ENCODE data around the gene CRLF3. TPM values are rescaled to one million over a fixed set of nuclear protein-coding genes. Genes with fewer than 3 reads are reported as not detected.
"Not testable (repeated sequence)": the region's sequence is repeated elsewhere in the genome, so short reads cannot be mapped to it uniquely, and the experiment has no call there.

The CRLF3 gene
- total and polyA plus RNA-seq, 5 donors from 2014 or later = 76.2 to 169 (median 116) TPM

DNA sequence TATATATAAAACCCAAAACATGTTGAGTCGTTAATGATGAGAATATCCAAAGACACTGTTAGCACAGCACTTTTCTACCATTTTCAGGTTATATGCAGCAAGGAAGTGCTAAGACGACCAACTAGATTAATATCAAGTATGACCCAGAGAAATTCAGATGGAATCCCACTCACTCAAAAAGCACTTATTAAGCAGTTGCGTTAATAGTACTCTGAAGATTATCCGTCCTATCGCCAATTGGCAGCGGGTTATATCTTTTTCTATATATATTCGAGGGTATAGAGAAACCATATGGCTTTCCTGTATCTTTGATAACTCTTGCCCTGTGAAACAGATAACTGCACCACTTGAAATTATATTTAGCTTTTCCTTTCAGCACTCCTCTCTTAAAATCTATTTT, 1.1 kb downstream of the CRLF3 start:
- H3K36me3 ChIP-seq (ENCODE audit: control insufficient read depth, insufficient read depth, low read length) = no peaks in the 10 kb centered on the region
- H3K4me3 ChIP-seq (ENCODE audit: low read depth, low read length) = peak overlapping the region; percentile 97

DNA sequence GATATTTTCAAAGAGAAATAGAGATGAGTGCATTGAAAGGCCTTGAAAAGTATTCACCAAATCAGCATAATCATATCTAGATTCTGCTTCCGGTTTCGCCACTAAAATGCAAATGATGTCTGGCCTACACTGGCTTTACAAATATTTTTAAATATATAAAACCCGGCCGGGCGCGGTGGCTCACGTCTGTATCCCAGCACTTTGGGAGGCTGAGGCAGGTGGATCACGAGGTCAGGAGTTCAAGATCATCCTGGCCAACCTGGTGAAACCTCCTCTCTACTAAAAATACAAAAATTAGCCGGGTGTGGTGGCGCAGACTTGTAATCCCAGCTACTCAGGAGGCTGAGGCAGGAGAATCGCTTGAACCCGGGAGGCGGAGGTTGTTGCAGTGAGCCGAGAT, 1.6 kb downstream of the CRLF3 start:
- H3K36me3 ChIP-seq (ENCODE audit: control insufficient read depth, insufficient read depth, low read length); H3K9me3 ChIP-seq (ENCODE audit: control insufficient read depth in 2 of 2, low read length in 2 of 2); H3K36me3 Mint-ChIP-seq; H3K27me3 Mint-ChIP-seq; ATAC-seq (ENCODE audit: low read depth in 2 of 2); H3K9me3 Mint-ChIP-seq; H3K27me3 ChIP-seq (ENCODE audit: control insufficient read depth, insufficient read depth, low read length): not testable (repeated sequence)
- Mint-ChIP-seq H3K4me1 (peaks cover 18 to 60% (median 45%) of the 10 kb centered on the region in 4 donors), H3K4me3 (peak overlapping the region; percentile 93 to 100 (median 96)), H3K27ac (peak overlapping the region; percentile 89 to 99 (median 94))
- peaks cover 57% of the 10 kb centered on the region for H3K4me1 ChIP-seq (ENCODE audit: control insufficient read depth, insufficient read depth, low read length, poor library complexity, severe bottlenecking)
- peak overlapping the region; percentile 97 for H3K4me3 ChIP-seq (ENCODE audit: low read depth, low read length)
- peak overlapping the region; percentile 78 for H3K27ac ChIP-seq (ENCODE audit: insufficient read depth, low read length, poor library complexity, severe bottlenecking)
- DNase-seq = peak; percentile 9 to 68 (median 39)

More for the DNA sequence above, 1.1 kb downstream of the CRLF3 start:
- Histone ChIP-seq H3K27ac (ENCODE audit: insufficient read depth, low read length, poor library complexity, severe bottlenecking) (peak overlapping the region; percentile 78), H3K9me3 (ENCODE audit: control insufficient read depth in 2 of 2, low read length in 2 of 2) (no peaks in the 10 kb centered on the region), H3K27me3 (ENCODE audit: control insufficient read depth, insufficient read depth, low read length) (no peaks in the 10 kb centered on the region), H3K4me1 (ENCODE audit: control insufficient read depth, insufficient read depth, low read length, poor library complexity, severe bottlenecking) (peaks cover 54% of the 10 kb centered on the region)
- H3K27me3 Mint-ChIP-seq = no peaks in the 10 kb centered on the region
- peak overlapping the region; percentile 94 to 97 (median 96) for H3K27ac Mint-ChIP-seq
- ATAC-seq (ENCODE audit: low read depth in 2 of 2) (no peak), DNase-seq (no peak)
- H3K36me3 Mint-ChIP-seq = peaks cover 4% of the 10 kb centered on the region
- H3K9me3 Mint-ChIP-seq = no peaks in the 10 kb centered on the region
- H3K4me3 Mint-ChIP-seq = peak overlapping the region; percentile 93 to 100 (median 96)
- H3K4me1 Mint-ChIP-seq = peaks cover 18 to 56% (median 43%) of the 10 kb centered on the region in 4 donors

GRCh38 chr17:30821871-30822723, 2.4 kb downstream of the CRLF3 start:
- Mint-ChIP-seq H3K4me3 (peak overlapping the region; percentile 93 to 100 (median 96)), H3K36me3 (peaks cover 5% of the 10 kb centered on the region), H3K27me3 (no peaks in the 10 kb centered on the region), H3K9me3 (no peaks in the 10 kb centered on the region), H3K4me1 (peaks cover 18 to 66% (median 46%) of the 10 kb centered on the region in 4 donors), H3K27ac (peak overlapping the region; percentile 94 to 99 (median 96))
- DNase-seq (peak in 2 of 3 donors; percentile 9 to 26), ATAC-seq (ENCODE audit: low read depth in 2 of 2) (no peak)
- Histone ChIP-seq H3K9me3 (ENCODE audit: control insufficient read depth in 2 of 2, low read length in 2 of 2) (no peaks in the 10 kb centered on the region), H3K4me1 (ENCODE audit: control insufficient read depth, insufficient read depth, low read length, poor library complexity, severe bottlenecking) (peaks cover 63% of the 10 kb centered on the region), H3K27ac (ENCODE audit: insufficient read depth, low read length, poor library complexity, severe bottlenecking) (peak overlapping the region; percentile 78), H3K36me3 (ENCODE audit: control insufficient read depth, insufficient read depth, low read length) (no peaks in the 10 kb centered on the region), H3K4me3 (ENCODE audit: low read depth, low read length) (peak overlapping the region; percentile 97), H3K27me3 (ENCODE audit: control insufficient read depth, insufficient read depth, low read length) (no peaks in the 10 kb centered on the region)

DNA sequence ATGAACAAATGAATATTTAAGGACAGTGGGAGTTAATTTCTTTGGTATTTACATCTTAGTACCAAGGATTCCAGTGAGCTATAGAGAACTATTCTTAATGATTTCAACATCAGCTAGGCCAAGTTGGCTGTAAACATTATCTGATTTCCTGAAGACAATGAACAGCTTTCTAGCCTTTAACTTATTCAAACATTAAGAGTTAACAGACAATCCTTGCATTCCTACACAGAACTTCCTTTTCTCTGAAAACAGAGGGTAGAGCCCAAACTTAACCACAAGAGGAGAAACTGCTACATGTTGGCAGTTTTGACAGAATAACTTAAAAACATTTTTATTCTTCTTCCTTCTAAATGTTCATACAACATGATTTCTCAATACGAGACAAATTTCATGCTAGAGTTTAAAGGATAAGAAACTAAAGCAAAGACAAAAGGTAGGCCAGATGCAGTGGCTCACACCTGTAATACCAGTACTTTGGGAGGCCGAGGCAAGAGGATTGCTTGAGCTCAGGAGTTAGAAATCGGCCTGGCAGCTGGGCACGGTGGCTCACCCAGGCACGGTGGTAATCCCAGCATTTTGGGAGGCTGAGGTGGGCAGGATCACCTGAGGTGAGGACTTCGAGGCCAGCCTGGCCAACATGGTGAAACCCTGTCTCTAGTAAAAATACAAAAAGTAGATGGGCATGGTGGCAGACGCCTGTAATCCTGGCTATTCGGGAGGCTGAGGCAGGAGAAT, 4.4 kb downstream of the CRLF3 start:
- Histone ChIP-seq H3K4me1 (ENCODE audit: control insufficient read depth, insufficient read depth, low read length, poor library complexity, severe bottlenecking) (peaks cover 69% of the 10 kb centered on the region), H3K4me3 (ENCODE audit: low read depth, low read length) (peak overlapping the region; percentile 97), H3K36me3 (ENCODE audit: control insufficient read depth, insufficient read depth, low read length) (no peaks in the 10 kb centered on the region), H3K27me3 (ENCODE audit: control insufficient read depth, insufficient read depth, low read length) (no peaks in the 10 kb centered on the region), H3K9me3 (ENCODE audit: control insufficient read depth in 2 of 2, low read length in 2 of 2) (no peaks in the 10 kb centered on the region), H3K27ac (ENCODE audit: insufficient read depth, low read length, poor library complexity, severe bottlenecking) (peak overlapping the region; percentile 78)
- Mint-ChIP-seq H3K4me1 (peaks cover 23 to 73% (median 53%) of the 10 kb centered on the region in 4 donors), H3K36me3 (peaks cover 12% of the 10 kb centered on the region), H3K9me3 (no peaks in the 10 kb centered on the region), H3K27me3 (no peaks in the 10 kb centered on the region), H3K4me3 (peak overlapping the region; percentile 93 to 100 (median 96)), H3K27ac (peak overlapping the region; percentile 94 to 99 (median 96))
- no peak for ATAC-seq (ENCODE audit: low read depth in 2 of 2)
- peak in 1 of 3 donors; percentile 49 for DNase-seq

DNA sequence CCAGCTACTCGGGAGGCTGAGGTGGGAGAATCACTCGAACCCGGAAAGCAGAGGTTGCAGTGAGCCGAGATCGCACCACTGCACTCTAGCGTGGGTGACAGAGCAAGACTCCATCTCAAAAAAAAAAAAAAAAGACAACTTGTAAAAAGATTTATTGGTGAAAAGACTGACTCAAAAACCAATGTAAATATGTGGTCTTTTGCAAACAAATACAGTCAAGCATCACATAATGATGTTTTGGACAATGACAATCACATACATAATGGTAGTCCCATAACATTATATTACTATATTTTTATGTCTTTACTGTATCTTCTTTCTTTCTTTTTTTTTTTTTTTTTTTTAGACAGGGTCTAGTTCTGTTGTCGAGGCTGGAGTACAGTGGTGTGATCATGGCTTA, 8.3 kb downstream of the CRLF3 start:
- Histone ChIP-seq H3K27me3 (ENCODE audit: control insufficient read depth, insufficient read depth, low read length) (no peaks in the 10 kb centered on the region), H3K4me3 (ENCODE audit: low read depth, low read length) (no peak overlapping the region), H3K36me3 (ENCODE audit: control insufficient read depth, insufficient read depth, low read length) (no peaks in the 10 kb centered on the region), H3K9me3 (ENCODE audit: control insufficient read depth in 2 of 2, low read length in 2 of 2) (no peaks in the 10 kb centered on the region), H3K4me1 (ENCODE audit: control insufficient read depth, insufficient read depth, low read length, poor library complexity, severe bottlenecking) (peaks cover 76% of the 10 kb centered on the region), H3K27ac (ENCODE audit: insufficient read depth, low read length, poor library complexity, severe bottlenecking) (no peak overlapping the region)
- DNase-seq = no peak
- no peak for ATAC-seq (ENCODE audit: low read depth in 2 of 2)
- peaks cover 12% of the 10 kb centered on the region for H3K36me3 Mint-ChIP-seq
- H3K4me3 Mint-ChIP-seq = peak overlapping the region in 2 of 4 donors; percentile 19 to 20
- H3K27ac Mint-ChIP-seq = peak overlapping the region in 2 of 3 donors; percentile 41 to 65
- no peaks in the 10 kb centered on the region for H3K27me3 Mint-ChIP-seq
- H3K4me1 Mint-ChIP-seq = peaks cover 27 to 89% (median 54%) of the 10 kb centered on the region in 4 donors
- no peaks in the 10 kb centered on the region for H3K9me3 Mint-ChIP-seq

- peaks cover 26 to 88% (median 53%) of the 10 kb centered on the region in 4 donors for H3K4me1 Mint-ChIP-seq
- DNase-seq; H3K36me3 ChIP-seq (ENCODE audit: control insufficient read depth, insufficient read depth, low read length); H3K4me3 ChIP-seq (ENCODE audit: low read depth, low read length); H3K27me3 ChIP-seq (ENCODE audit: control insufficient read depth, insufficient read depth, low read length); H3K4me3 Mint-ChIP-seq; H3K27ac ChIP-seq (ENCODE audit: insufficient read depth, low read length, poor library complexity, severe bottlenecking); H3K27me3 Mint-ChIP-seq; H3K9me3 Mint-ChIP-seq; ATAC-seq (ENCODE audit: low read depth in 2 of 2); H3K9me3 ChIP-seq (ENCODE audit: control insufficient read depth in 2 of 2, low read length in 2 of 2): not testable (repeated sequence)
- peak overlapping the region in 1 of 3 donors; percentile 56 for H3K27ac Mint-ChIP-seq
- peaks cover 12% of the 10 kb centered on the region for H3K36me3 Mint-ChIP-seq
- H3K4me1 ChIP-seq (ENCODE audit: control insufficient read depth, insufficient read depth, low read length, poor library complexity, severe bottlenecking) = peaks cover 76% of the 10 kb centered on the region
These were observed 9.6 kb downstream of the CRLF3 start for GRCh38 chr17:30814860-30815259.

- peaks cover 76% of the 10 kb centered on the region for H3K4me1 ChIP-seq (ENCODE audit: control insufficient read depth, insufficient read depth, low read length, poor library complexity, severe bottlenecking)
- Mint-ChIP-seq H3K4me1 (peaks cover 25 to 88% (median 54%) of the 10 kb centered on the region in 4 donors), H3K27ac (peak overlapping the region in 1 of 3 donors; percentile 87), H3K36me3 (peaks cover 12% of the 10 kb centered on the region), H3K4me3 (peak overlapping the region in 1 of 4 donors; percentile 76)
- not testable (repeated sequence) for H3K4me3 ChIP-seq (ENCODE audit: low read depth, low read length); DNase-seq; H3K9me3 ChIP-seq (ENCODE audit: control insufficient read depth in 2 of 2, low read length in 2 of 2); ATAC-seq (ENCODE audit: low read depth in 2 of 2); H3K27me3 ChIP-seq (ENCODE audit: control insufficient read depth, insufficient read depth, low read length); H3K36me3 ChIP-seq (ENCODE audit: control insufficient read depth, insufficient read depth, low read length); H3K27me3 Mint-ChIP-seq; H3K9me3 Mint-ChIP-seq; H3K27ac ChIP-seq (ENCODE audit: insufficient read depth, low read length, poor library complexity, severe bottlenecking)
These were observed 10.3 kb downstream of the CRLF3 start for GRCh38 chr17:30814236-30814635.
